Measurements from ENCODE around the gene DCPS.

Gene DCPS

GRCh38 chr11:126347751-126348668 is 44.1 kb downstream of the DCPS start:
- Histone ChIP-seq H3K4me1 (ENCODE audit: insufficient read depth, low read length, severe bottlenecking) (peaks cover 3% of the 10 kb centered on the region), H2AFZ (ENCODE audit: low read length) (no peak overlapping the region), H3F3A (ENCODE audit: insufficient read depth, low read length) (no peaks in the 10 kb centered on the region), H3K4me3 (ENCODE audit: low read depth, low read length, poor library complexity, severe bottlenecking) (no peak overlapping the region), H3K27ac (ENCODE audit: low read depth, low read length, poor library complexity, severe bottlenecking) (no peak overlapping the region), H3K79me2 (ENCODE audit: insufficient read depth, low read length) (no peaks in the 10 kb centered on the region), H4K20me1 (ENCODE audit: insufficient read depth, low read length) (no peaks in the 10 kb centered on the region), H3K36me3 (ENCODE audit: insufficient read depth, low read length) (peaks cover 19% of the 10 kb centered on the region; the same call in 1 of the 2 replicates), H3K27me3 (ENCODE audit: insufficient read depth, low read length) (no peaks in the 10 kb centered on the region), H3K4me2 (ENCODE audit: low read length) (no peak overlapping the region), H3K9ac (ENCODE audit: low read length) (no peak overlapping the region), H3K9me3 (ENCODE audit: low read length) (no peaks in the 10 kb centered on the region), H3K9me2 (ENCODE audit: low read depth, low read length) (no peaks in the 10 kb centered on the region)
- TF ChIP-seq EZH2 (IDR thresholded peaks at IDR 0.05; ENCODE audit: borderline replicate concordance, low read length) (no peak), CTCF (IDR thresholded peaks at IDR 0.05; ENCODE audit: low read length) (no peak)

DNA sequence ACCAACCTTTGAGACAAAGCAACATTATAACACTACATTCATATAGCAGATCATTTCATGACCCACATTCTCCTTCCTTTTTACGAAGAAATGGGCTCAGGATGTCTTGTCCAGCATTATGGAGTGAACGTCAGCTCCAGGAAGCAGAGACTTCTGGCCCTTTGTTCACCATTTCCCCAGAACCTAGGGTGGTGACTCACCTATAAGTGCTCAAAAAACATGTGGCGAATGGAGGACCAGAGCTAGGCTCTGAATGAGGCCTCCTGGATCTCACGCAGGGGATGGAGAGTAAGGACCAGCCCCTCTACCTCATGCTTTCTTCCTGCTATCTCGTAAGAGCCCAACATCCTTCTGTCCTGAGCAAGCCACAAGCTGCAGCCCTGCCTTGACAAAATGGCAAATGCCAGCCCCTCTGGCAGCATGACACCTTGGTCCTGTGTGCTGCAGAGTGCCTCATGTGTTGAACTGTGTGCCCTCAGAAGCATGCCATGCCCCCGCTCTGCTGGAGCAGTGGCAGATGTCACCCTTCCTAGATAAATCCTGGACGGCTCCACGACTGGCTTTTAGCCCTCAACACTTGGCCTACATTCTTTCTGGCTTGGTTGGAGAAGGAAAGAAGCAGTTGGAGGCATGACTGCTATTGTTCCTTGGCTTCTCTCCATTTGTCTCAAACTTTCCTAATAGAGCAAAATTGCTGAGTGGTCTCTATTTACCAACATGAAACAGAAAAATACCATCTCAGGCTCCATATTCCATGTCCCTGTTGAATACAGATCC is 45.1 kb downstream of the DCPS start:
- H3K27ac ChIP-seq (ENCODE audit: low read depth, low read length, poor library complexity, severe bottlenecking), result no peak overlapping the region
- H3K79me2 ChIP-seq (ENCODE audit: insufficient read depth, low read length), result no peaks in the 10 kb centered on the region
- peaks cover 11% of the 10 kb centered on the region; the same call in 1 of the 2 replicates for H3K36me3 ChIP-seq (ENCODE audit: insufficient read depth, low read length)
- no peaks in the 10 kb centered on the region for H4K20me1 ChIP-seq (ENCODE audit: insufficient read depth, low read length)
- no peak overlapping the region for H3K4me3 ChIP-seq (ENCODE audit: low read depth, low read length, poor library complexity, severe bottlenecking)
- H3K9me2 ChIP-seq (ENCODE audit: low read depth, low read length), result no peaks in the 10 kb centered on the region
- H3K27me3 ChIP-seq (ENCODE audit: insufficient read depth, low read length), result no peaks in the 10 kb centered on the region
- no peak overlapping the region for H3K4me2 ChIP-seq (ENCODE audit: low read length)
- H3K9ac ChIP-seq (ENCODE audit: low read length), result no peak overlapping the region
- H3K9me3 ChIP-seq (ENCODE audit: low read length), result no peaks in the 10 kb centered on the region
- TF ChIP-seq CTCF (IDR thresholded peaks at IDR 0.05; ENCODE audit: low read length) (no peak), EZH2 (IDR thresholded peaks at IDR 0.05; ENCODE audit: borderline replicate concordance, low read length) (no peak)
- no peaks in the 10 kb centered on the region for H3F3A ChIP-seq (ENCODE audit: insufficient read depth, low read length)
- peaks cover 13% of the 10 kb centered on the region for H3K4me1 ChIP-seq (ENCODE audit: insufficient read depth, low read length, severe bottlenecking)
- no peak overlapping the region for H2AFZ ChIP-seq (ENCODE audit: low read length)

- H3K4me2 ChIP-seq (ENCODE audit: low read length), result no peak overlapping the region
- no peak overlapping the region for H3K27ac ChIP-seq (ENCODE audit: low read depth, low read length, poor library complexity, severe bottlenecking)
- H3K27me3 ChIP-seq (ENCODE audit: insufficient read depth, low read length), result no peaks in the 10 kb centered on the region
- H3K4me1 ChIP-seq (ENCODE audit: insufficient read depth, low read length, severe bottlenecking), result peaks cover 20% of the 10 kb centered on the region
- no peaks in the 10 kb centered on the region for H3F3A ChIP-seq (ENCODE audit: insufficient read depth, low read length)
- H3K36me3 ChIP-seq (ENCODE audit: insufficient read depth, low read length), result peaks cover 4% of the 10 kb centered on the region; the same call in 1 of the 2 replicates
- H2AFZ ChIP-seq (ENCODE audit: low read length), result no peak overlapping the region
- H3K9ac ChIP-seq (ENCODE audit: low read length), result no peak overlapping the region
- no peaks in the 10 kb centered on the region for H3K79me2 ChIP-seq (ENCODE audit: insufficient read depth, low read length)
- H3K9me2 ChIP-seq (ENCODE audit: low read depth, low read length), result no peaks in the 10 kb centered on the region
- H3K4me3 ChIP-seq (ENCODE audit: low read depth, low read length, poor library complexity, severe bottlenecking), result no peak overlapping the region
- H4K20me1 ChIP-seq (ENCODE audit: insufficient read depth, low read length), result no peaks in the 10 kb centered on the region
- TF ChIP-seq CTCF (IDR thresholded peaks at IDR 0.05; ENCODE audit: low read length), result no peak
- no peak for TF ChIP-seq EZH2 (IDR thresholded peaks at IDR 0.05; ENCODE audit: borderline replicate concordance, low read length)
- no peaks in the 10 kb centered on the region for H3K9me3 ChIP-seq (ENCODE audit: low read length)
Observed at GRCh38 chr11:126350836-126351235, 47.0 kb downstream of the DCPS start.

Measured in OCI-LY1 (cell line).